HEK293 (cell line): ENCODE results near the gene KLHL36.

Experiments used
- BCL11A ChIP-seq: fragments of 450-650 bp; formaldehyde crosslinking; IDR thresholded peaks from 2 replicates; pipeline ENCODE4 v1.5.1; 2016; ENCODE audit warnings: low read depth, missing biosample characterization, missing genetic modification characterization
- EGR2 ChIP-seq: fragments of 450-650 bp; formaldehyde crosslinking; IDR thresholded peaks from 2 replicates; pipeline ENCODE4 v1.5.1; 2016; ENCODE audit warnings: low read depth, missing biosample characterization, missing genetic modification characterization
- HOXC10 ChIP-seq: sonication (generic); formaldehyde crosslinking; IDR thresholded peaks from 2 replicates; pipeline ENCODE4 v1.8.1; 2023; ENCODE audit warnings: mild to moderate bottlenecking, missing genetic modification reagents
- KLF16 ChIP-seq: fragments of 450-650 bp; formaldehyde crosslinking; IDR thresholded peaks from 2 replicates; pipeline ENCODE4 v1.5.1; 2017; ENCODE audit warnings: missing biosample characterization, missing genetic modification characterization
- OSR2 ChIP-seq: fragments of 450-650 bp; formaldehyde crosslinking; IDR thresholded peaks from 2 replicates; pipeline ENCODE4 v1.5.1; 2016; ENCODE audit warnings: missing biosample characterization, missing genetic modification characterization
- ZBTB48 ChIP-seq: fragments of 450-650 bp; formaldehyde crosslinking; IDR thresholded peaks from 2 replicates; pipeline ENCODE4 v1.5.1; 2016; ENCODE audit warnings: missing biosample characterization, missing genetic modification characterization
- ZBTB8A ChIP-seq: fragments of 450-650 bp; formaldehyde crosslinking; IDR thresholded peaks from 2 replicates; pipeline ENCODE4 v1.5.1; 2016; ENCODE audit warnings: missing biosample characterization, missing genetic modification characterization
- ZNF114 ChIP-seq: fragments of 450-650 bp; formaldehyde crosslinking; IDR thresholded peaks from 2 replicates; pipeline ENCODE4 v1.5.0; 2017; ENCODE audit warnings: missing biosample characterization, missing genetic modification characterization
- ZNF133 ChIP-seq: fragments of 450-650 bp; formaldehyde crosslinking; IDR thresholded peaks from 2 replicates; pipeline ENCODE4 v1.5.1; 2016; ENCODE audit warnings: missing biosample characterization, missing genetic modification characterization
- ZNF274 ChIP-seq, 2 experiments: fragments of 200-500 bp in 1 of 2; fragments of 450-650 bp in 1 of 2; sonication (Bioruptor generic) in 1 of 2; formaldehyde crosslinking in 1 of 2; IDR thresholded peaks; 2 replicates each; pipeline versions ENCODE4 v1.5.1 to v1.6.1; 2014 to 2016; ENCODE audit warnings: borderline replicate concordance in 1 of 2, inconsistent platforms in 1 of 2, low read length in 1 of 2, missing biosample characterization in 1 of 2, missing genetic modification characterization in 1 of 2
- ZNF37A ChIP-seq: fragments of 450-650 bp; IDR thresholded peaks from 2 replicates; pipeline ENCODE4 v1.5.1; 2018; ENCODE audit warnings: missing biosample characterization, missing genetic modification characterization
- ZNF394 ChIP-seq: fragments of 450-650 bp; formaldehyde crosslinking; IDR thresholded peaks from 2 replicates; pipeline ENCODE4 v1.5.1; 2016; ENCODE audit warnings: missing biosample characterization, missing genetic modification characterization, mild to moderate bottlenecking, moderate library complexity, borderline replicate concordance
- ZNF416 ChIP-seq: fragments of 450-650 bp; formaldehyde crosslinking; IDR thresholded peaks from 2 replicates; pipeline ENCODE4 v1.5.1; 2016; ENCODE audit warnings: missing biosample characterization, missing genetic modification characterization
- ZNF626 ChIP-seq: fragments of 450-650 bp; sonication (Bioruptor Pico); formaldehyde crosslinking; IDR thresholded peaks from 2 replicates; pipeline ENCODE4 v1.5.1; 2018; ENCODE audit warnings: missing biosample characterization, missing genetic modification characterization, inconsistent platforms
- ZNF670 ChIP-seq: fragments of 450-650 bp; formaldehyde crosslinking; IDR thresholded peaks from 2 replicates; pipeline ENCODE4 v1.5.1; 2016; ENCODE audit warnings: missing biosample characterization, missing genetic modification characterization, low read depth
- ZNF768 ChIP-seq: fragments of 450-650 bp; formaldehyde crosslinking; IDR thresholded peaks from 2 replicates; pipeline ENCODE4 v1.5.1; 2018; ENCODE audit warnings: missing biosample characterization, mild to moderate bottlenecking, missing genetic modification characterization
- ZXDB ChIP-seq: fragments of 450-650 bp; formaldehyde crosslinking; IDR thresholded peaks from 2 replicates; pipeline ENCODE4 v1.5.1; 2016; ENCODE audit warnings: missing biosample characterization, missing genetic modification characterization
- TF ChIP-seq, protein P1 (sequence below): fragments of 450-650 bp; formaldehyde crosslinking; IDR thresholded peaks from 2 replicates; pipeline ENCODE4 v1.5.1; 2016; ENCODE audit warnings: missing biosample characterization, missing genetic modification characterization
- TF ChIP-seq, protein P2 (sequence below): fragments of 450-650 bp; formaldehyde crosslinking; IDR thresholded peaks from 2 replicates; pipeline ENCODE4 v1.5.1; 2016; ENCODE audit warnings: missing biosample characterization, missing genetic modification characterization
- TF ChIP-seq, protein P3 (sequence below): fragments of 450-650 bp; formaldehyde crosslinking; IDR thresholded peaks from 2 replicates; pipeline ENCODE4 v1.5.1; 2017; ENCODE audit warnings: missing biosample characterization, missing genetic modification characterization
- TF ChIP-seq, protein P4 (sequence below): fragments of 450-650 bp; formaldehyde crosslinking; IDR thresholded peaks from 2 replicates; pipeline ENCODE4 v1.5.1; 2016; ENCODE audit warnings: missing biosample characterization, missing genetic modification characterization
- TF ChIP-seq, protein P5 (sequence below): fragments of 450-650 bp; formaldehyde crosslinking; conservative IDR thresholded peaks from 2 replicates; pipeline ENCODE4 v1.5.1; 2016; ENCODE audit warnings: low read depth, missing biosample characterization, missing genetic modification characterization
- TF ChIP-seq, protein P6 (sequence below): fragments of 450-650 bp; formaldehyde crosslinking; IDR thresholded peaks from 2 replicates; pipeline ENCODE4 v1.5.1; 2016; ENCODE audit warnings: missing biosample characterization, missing genetic modification characterization
- TF ChIP-seq, protein P7 (sequence below): fragments of 450-650 bp; formaldehyde crosslinking; optimal IDR thresholded peaks from 2 replicates; pipeline ENCODE3; 2016; ENCODE audit warnings: missing biosample characterization, mild to moderate bottlenecking, missing genetic modification characterization

Gene KLHL36

DNA sequence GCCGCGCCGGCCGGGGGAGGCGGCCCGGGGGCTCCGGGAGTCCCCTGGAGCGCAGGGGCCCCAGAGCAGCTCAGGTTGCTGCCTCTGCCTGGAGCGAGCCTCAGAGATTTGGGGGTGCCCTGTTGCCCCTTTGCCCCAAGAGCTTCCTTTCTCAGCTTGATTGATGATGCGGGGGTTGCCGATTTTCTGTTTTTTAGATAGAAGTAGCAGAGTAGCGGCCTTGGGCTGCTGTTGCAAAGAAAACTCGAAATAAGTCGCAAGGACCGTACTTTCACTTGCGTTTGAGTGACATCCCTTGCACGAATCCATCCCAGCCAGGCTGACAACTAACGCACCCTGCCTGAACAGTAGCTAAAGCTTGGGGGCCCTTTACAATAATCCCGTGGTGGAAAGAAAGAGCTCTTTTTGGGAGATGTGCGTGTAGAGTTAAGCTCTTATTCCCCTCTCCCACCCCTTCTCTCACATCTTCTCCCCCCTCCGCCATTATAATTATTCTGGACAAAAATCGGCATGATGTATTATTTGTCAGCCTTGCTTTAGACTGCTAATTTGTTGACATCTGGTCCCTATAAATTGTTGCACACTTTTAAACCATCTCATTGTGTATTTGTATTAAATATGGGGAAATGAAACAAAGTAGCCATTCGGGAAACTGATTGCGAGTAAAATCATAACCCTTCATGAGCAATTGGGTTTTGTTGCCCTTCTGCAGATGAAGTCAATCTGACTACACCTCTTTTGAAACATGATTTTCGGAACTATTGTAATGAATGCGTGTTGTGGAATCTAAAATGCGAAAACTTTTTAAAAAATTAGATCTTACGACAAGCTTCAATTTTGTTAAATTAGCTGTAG, 52.4 kb downstream of the KLHL36 start (continued):
- TF ChIP-seq, protein P1, sequence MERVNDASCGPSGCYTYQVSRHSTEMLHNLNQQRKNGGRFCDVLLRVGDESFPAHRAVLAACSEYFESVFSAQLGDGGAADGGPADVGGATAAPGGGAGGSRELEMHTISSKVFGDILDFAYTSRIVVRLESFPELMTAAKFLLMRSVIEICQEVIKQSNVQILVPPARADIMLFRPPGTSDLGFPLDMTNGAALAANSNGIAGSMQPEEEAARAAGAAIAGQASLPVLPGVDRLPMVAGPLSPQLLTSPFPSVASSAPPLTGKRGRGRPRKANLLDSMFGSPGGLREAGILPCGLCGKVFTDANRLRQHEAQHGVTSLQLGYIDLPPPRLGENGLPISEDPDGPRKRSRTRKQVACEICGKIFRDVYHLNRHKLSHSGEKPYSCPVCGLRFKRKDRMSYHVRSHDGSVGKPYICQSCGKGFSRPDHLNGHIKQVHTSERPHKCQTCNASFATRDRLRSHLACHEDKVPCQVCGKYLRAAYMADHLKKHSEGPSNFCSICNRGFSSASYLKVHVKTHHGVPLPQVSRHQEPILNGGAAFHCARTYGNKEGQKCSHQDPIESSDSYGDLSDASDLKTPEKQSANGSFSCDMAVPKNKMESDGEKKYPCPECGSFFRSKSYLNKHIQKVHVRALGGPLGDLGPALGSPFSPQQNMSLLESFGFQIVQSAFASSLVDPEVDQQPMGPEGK (tag by site-specific recombination) = peak; percentile 44; the same call in 1 of the 2 replicates
- TF ChIP-seq, protein P2, sequence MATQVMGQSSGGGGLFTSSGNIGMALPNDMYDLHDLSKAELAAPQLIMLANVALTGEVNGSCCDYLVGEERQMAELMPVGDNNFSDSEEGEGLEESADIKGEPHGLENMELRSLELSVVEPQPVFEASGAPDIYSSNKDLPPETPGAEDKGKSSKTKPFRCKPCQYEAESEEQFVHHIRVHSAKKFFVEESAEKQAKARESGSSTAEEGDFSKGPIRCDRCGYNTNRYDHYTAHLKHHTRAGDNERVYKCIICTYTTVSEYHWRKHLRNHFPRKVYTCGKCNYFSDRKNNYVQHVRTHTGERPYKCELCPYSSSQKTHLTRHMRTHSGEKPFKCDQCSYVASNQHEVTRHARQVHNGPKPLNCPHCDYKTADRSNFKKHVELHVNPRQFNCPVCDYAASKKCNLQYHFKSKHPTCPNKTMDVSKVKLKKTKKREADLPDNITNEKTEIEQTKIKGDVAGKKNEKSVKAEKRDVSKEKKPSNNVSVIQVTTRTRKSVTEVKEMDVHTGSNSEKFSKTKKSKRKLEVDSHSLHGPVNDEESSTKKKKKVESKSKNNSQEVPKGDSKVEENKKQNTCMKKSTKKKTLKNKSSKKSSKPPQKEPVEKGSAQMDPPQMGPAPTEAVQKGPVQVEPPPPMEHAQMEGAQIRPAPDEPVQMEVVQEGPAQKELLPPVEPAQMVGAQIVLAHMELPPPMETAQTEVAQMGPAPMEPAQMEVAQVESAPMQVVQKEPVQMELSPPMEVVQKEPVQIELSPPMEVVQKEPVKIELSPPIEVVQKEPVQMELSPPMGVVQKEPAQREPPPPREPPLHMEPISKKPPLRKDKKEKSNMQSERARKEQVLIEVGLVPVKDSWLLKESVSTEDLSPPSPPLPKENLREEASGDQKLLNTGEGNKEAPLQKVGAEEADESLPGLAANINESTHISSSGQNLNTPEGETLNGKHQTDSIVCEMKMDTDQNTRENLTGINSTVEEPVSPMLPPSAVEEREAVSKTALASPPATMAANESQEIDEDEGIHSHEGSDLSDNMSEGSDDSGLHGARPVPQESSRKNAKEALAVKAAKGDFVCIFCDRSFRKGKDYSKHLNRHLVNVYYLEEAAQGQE (tag by site-specific recombination) = no peak
- TF ChIP-seq KLF16 (tag by site-specific recombination) (no peak), ZNF670 (tag by site-specific recombination) (no peak), ZNF133 (no peak), ZNF416 (no peak), ZNF37A (tag by site-specific recombination) (no peak), ZNF274 (IDR thresholded peaks at IDR 0.05; ENCODE audit: low read length) (no peak), ZNF274 (tag by site-specific recombination; IDR thresholded peaks at IDR 0.05; ENCODE audit: borderline replicate concordance) (no peak), ZNF114 (tag by site-specific recombination) (no peak), HOXC10 (no peak), EGR2 (tag by site-specific recombination) (no peak), ZNF626 (tag by site-specific recombination) (no peak), ZNF768 (tag by site-specific recombination) (no peak), ZBTB48 (tag by site-specific recombination) (peak; percentile 46; the same call in 1 of the 2 replicates), ZNF394 (tag by site-specific recombination) (no peak), BCL11A (tag by site-specific recombination) (no peak), ZXDB (tag by site-specific recombination) (peak; percentile 78; the same call in 1 of the 2 replicates), OSR2 (peak; percentile 30; the same call in 1 of the 2 replicates), ZBTB8A (tag by site-specific recombination) (peak; percentile 50)
- TF ChIP-seq, protein P3, sequence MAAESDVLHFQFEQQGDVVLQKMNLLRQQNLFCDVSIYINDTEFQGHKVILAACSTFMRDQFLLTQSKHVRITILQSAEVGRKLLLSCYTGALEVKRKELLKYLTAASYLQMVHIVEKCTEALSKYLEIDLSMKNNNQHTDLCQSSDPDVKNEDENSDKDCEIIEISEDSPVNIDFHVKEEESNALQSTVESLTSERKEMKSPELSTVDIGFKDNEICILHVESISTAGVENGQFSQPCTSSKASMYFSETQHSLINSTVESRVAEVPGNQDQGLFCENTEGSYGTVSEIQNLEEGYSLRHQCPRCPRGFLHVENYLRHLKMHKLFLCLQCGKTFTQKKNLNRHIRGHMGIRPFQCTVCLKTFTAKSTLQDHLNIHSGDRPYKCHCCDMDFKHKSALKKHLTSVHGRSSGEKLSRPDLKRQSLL (tag by site-specific recombination) = no peak
- TF ChIP-seq, protein P4, sequence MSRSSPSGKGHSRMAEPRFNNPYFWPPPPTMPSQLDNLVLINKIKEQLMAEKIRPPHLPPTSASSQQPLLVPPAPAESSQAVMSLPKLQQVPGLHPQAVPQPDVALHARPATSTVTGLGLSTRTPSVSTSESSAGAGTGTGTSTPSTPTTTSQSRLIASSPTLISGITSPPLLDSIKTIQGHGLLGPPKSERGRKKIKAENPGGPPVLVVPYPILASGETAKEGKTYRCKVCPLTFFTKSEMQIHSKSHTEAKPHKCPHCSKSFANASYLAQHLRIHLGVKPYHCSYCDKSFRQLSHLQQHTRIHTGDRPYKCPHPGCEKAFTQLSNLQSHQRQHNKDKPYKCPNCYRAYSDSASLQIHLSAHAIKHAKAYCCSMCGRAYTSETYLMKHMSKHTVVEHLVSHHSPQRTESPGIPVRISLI (tag by site-specific recombination) = no peak
- TF ChIP-seq, protein P5, sequence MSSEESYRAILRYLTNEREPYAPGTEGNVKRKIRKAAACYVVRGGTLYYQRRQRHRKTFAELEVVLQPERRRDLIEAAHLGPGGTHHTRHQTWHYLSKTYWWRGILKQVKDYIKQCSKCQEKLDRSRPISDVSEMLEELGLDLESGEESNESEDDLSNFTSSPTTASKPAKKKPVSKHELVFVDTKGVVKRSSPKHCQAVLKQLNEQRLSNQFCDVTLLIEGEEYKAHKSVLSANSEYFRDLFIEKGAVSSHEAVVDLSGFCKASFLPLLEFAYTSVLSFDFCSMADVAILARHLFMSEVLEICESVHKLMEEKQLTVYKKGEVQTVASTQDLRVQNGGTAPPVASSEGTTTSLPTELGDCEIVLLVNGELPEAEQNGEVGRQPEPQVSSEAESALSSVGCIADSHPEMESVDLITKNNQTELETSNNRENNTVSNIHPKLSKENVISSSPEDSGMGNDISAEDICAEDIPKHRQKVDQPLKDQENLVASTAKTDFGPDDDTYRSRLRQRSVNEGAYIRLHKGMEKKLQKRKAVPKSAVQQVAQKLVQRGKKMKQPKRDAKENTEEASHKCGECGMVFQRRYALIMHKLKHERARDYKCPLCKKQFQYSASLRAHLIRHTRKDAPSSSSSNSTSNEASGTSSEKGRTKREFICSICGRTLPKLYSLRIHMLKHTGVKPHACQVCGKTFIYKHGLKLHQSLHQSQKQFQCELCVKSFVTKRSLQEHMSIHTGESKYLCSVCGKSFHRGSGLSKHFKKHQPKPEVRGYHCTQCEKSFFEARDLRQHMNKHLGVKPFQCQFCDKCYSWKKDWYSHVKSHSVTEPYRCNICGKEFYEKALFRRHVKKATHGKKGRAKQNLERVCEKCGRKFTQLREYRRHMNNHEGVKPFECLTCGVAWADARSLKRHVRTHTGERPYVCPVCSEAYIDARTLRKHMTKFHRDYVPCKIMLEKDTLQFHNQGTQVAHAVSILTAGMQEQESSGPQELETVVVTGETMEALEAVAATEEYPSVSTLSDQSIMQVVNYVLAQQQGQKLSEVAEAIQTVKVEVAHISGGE (tag by site-specific recombination) = no peak
- TF ChIP-seq, protein P6, sequence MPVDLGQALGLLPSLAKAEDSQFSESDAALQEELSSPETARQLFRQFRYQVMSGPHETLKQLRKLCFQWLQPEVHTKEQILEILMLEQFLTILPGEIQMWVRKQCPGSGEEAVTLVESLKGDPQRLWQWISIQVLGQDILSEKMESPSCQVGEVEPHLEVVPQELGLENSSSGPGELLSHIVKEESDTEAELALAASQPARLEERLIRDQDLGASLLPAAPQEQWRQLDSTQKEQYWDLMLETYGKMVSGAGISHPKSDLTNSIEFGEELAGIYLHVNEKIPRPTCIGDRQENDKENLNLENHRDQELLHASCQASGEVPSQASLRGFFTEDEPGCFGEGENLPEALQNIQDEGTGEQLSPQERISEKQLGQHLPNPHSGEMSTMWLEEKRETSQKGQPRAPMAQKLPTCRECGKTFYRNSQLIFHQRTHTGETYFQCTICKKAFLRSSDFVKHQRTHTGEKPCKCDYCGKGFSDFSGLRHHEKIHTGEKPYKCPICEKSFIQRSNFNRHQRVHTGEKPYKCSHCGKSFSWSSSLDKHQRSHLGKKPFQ (tag by site-specific recombination) = no peak
- TF ChIP-seq, protein P7, sequence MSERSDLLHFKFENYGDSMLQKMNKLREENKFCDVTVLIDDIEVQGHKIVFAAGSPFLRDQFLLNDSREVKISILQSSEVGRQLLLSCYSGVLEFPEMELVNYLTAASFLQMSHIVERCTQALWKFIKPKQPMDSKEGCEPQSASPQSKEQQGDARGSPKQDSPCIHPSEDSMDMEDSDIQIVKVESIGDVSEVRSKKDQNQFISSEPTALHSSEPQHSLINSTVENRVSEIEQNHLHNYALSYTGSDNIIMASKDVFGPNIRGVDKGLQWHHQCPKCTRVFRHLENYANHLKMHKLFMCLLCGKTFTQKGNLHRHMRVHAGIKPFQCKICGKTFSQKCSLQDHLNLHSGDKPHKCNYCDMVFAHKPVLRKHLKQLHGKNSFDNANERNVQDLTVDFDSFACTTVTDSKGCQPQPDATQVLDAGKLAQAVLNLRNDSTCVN (tag by site-specific recombination) = no peak
